ENCODE measurements around the gene RAN. TPM values are rescaled to one million over a fixed set of nuclear protein-coding genes. Genes with fewer than 3 reads are reported as not detected.
A peak's percentile ranks its signal among the peaks of the same experiment; 100 is the strongest.

RAN gene
- total RNA-seq, 1 donor from 2014 or later: 471 TPM

DNA sequence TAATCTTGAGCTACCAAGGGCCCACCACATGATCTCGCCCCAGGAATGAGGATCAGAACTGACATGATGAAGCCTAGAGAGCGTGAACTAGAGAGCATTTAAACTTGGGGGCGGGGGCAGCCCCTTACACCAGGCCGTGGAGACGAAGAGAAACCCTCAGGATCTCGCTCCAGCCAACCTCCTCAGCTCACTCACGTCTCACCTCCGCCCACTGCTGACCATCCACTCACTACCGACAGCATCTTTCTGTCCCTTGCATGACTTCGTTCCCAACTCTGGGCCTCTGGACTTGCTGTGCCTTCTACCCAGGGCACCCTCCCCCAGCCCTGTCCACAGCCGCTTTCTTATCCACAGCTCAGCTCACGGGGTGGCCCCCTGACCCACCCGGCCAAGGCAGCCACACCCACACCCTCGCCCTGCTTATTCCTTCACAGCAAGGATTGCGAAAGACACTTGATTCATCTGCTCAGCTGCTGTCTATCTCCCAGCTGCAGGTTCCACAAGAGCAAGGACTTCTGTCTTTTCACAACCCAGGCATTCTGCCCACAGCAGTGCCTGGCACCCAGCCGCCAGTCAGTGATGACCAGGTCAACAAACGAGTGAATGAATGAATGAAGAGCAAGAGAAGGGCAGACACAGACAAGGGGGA is 39.2 kb upstream of the RAN start:
- Mint-ChIP-seq H3K27ac (ENCODE audit: unreplicated experiment) (peak overlapping the region; percentile 43), H3K36me3 (ENCODE audit: unreplicated experiment) (peaks cover 2% of the 10 kb centered on the region), H3K4me3 (ENCODE audit: unreplicated experiment) (no peak overlapping the region), H3K4me1 (ENCODE audit: unreplicated experiment) (peaks cover 57% of the 10 kb centered on the region), H3K27me3 (ENCODE audit: unreplicated experiment) (no peaks in the 10 kb centered on the region), H3K9me3 (ENCODE audit: unreplicated experiment) (no peaks in the 10 kb centered on the region)
- TF ChIP-seq, protein P1, sequence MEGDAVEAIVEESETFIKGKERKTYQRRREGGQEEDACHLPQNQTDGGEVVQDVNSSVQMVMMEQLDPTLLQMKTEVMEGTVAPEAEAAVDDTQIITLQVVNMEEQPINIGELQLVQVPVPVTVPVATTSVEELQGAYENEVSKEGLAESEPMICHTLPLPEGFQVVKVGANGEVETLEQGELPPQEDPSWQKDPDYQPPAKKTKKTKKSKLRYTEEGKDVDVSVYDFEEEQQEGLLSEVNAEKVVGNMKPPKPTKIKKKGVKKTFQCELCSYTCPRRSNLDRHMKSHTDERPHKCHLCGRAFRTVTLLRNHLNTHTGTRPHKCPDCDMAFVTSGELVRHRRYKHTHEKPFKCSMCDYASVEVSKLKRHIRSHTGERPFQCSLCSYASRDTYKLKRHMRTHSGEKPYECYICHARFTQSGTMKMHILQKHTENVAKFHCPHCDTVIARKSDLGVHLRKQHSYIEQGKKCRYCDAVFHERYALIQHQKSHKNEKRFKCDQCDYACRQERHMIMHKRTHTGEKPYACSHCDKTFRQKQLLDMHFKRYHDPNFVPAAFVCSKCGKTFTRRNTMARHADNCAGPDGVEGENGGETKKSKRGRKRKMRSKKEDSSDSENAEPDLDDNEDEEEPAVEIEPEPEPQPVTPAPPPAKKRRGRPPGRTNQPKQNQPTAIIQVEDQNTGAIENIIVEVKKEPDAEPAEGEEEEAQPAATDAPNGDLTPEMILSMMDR (IDR thresholded peaks at IDR 0.05): no peak
- no peak for DNase-seq (ENCODE audit: extremely low spot score, unreplicated experiment)

GRCh38 chr12:130835011-130835410 is 36.9 kb upstream of the RAN start:
- Mint-ChIP-seq H3K27me3 (ENCODE audit: unreplicated experiment) (no peaks in the 10 kb centered on the region), H3K4me1 (ENCODE audit: unreplicated experiment) (peaks cover 63% of the 10 kb centered on the region), H3K4me3 (ENCODE audit: unreplicated experiment) (no peak overlapping the region), H3K36me3 (ENCODE audit: unreplicated experiment) (peaks cover 2% of the 10 kb centered on the region), H3K27ac (ENCODE audit: unreplicated experiment) (no peak overlapping the region), H3K9me3 (ENCODE audit: unreplicated experiment) (no peaks in the 10 kb centered on the region)
- no peak for DNase-seq (ENCODE audit: extremely low spot score, unreplicated experiment)
- TF ChIP-seq, protein P1 (IDR thresholded peaks at IDR 0.05): no peak

DNA sequence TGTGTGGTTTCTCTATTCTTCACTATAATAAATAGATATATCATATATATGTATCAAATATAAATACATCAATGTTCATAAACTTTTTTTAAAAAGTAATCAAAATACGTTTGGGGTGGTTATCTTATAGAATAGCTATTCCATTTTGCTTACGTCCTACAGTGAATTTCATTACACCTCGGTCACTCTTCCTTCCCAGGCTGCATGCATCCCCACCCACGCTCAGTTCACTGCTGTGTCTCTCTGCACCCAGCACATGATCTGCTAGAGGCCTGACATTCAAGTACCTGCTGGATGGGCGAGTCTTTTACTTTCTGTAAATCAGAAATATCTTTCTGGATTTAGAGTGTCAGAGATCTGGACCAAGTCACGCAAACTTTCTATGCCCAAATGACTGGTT is 36.4 kb upstream of the RAN start:
- no peaks in the 10 kb centered on the region for H3K27me3 Mint-ChIP-seq (ENCODE audit: unreplicated experiment)
- H3K27ac Mint-ChIP-seq (ENCODE audit: unreplicated experiment): no peak overlapping the region
- H3K36me3 Mint-ChIP-seq (ENCODE audit: unreplicated experiment): peaks cover 2% of the 10 kb centered on the region
- no peak for DNase-seq (ENCODE audit: extremely low spot score, unreplicated experiment)
- TF ChIP-seq, protein P1 (IDR thresholded peaks at IDR 0.05): no peak
- H3K4me1 Mint-ChIP-seq (ENCODE audit: unreplicated experiment): peaks cover 59% of the 10 kb centered on the region
- no peaks in the 10 kb centered on the region for H3K9me3 Mint-ChIP-seq (ENCODE audit: unreplicated experiment)
- no peak overlapping the region for H3K4me3 Mint-ChIP-seq (ENCODE audit: unreplicated experiment)

DNA sequence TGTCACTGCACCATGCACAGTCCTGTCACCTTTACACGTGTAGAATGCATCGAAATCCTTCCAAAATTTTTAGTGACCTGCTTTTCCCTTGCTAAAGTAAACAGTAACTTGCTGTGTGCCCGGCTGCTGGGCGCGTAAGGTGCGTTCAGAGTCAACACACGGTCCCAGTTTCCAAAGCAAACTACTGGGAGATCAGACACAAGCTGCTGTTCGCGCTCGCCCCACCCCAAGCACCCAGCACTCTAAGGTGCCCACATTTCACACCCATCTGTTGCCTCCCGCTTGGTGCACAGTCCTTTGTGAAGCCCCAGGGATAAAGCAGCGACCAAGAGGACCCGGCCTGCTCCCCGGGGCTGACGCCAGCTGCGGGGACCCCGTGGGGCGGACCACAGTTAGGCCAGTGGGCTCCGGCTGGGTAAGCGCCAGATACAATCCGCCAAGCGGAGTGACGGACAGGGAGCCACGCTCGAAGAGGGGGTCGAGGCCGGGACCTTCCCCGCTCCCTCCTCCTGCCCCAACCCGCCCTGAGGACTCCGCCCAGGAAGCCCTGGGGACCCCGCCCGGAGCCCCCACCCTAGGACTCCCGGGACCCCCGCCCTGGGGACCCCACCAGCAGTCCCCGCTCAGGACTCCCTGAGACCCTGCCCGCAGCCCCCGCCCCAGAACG is 33.4 kb upstream of the RAN start:
- Mint-ChIP-seq H3K27me3 (ENCODE audit: unreplicated experiment) (no peaks in the 10 kb centered on the region), H3K4me3 (ENCODE audit: unreplicated experiment) (peak overlapping the region; percentile 83), H3K36me3 (ENCODE audit: unreplicated experiment) (peaks cover 2% of the 10 kb centered on the region), H3K4me1 (ENCODE audit: unreplicated experiment) (peaks cover 34% of the 10 kb centered on the region), H3K27ac (ENCODE audit: unreplicated experiment) (peak overlapping the region; percentile 13), H3K9me3 (ENCODE audit: unreplicated experiment) (no peaks in the 10 kb centered on the region)
- TF ChIP-seq, protein P1 (IDR thresholded peaks at IDR 0.05): no peak
- no peak for DNase-seq (ENCODE audit: extremely low spot score, unreplicated experiment)

GRCh38 chr12:130838951-130839769 is 32.7 kb upstream of the RAN start, which contains the start of gene STX2:
Gene STX2 (minus strand): TSS chr12:130839250. CDS start chr12:130839099, 151 bp downstream.
- H3K9me3 Mint-ChIP-seq (ENCODE audit: unreplicated experiment): no peaks in the 10 kb centered on the region
- H3K36me3 Mint-ChIP-seq (ENCODE audit: unreplicated experiment): peaks cover 1% of the 10 kb centered on the region
- H3K27me3 Mint-ChIP-seq (ENCODE audit: unreplicated experiment): no peaks in the 10 kb centered on the region
- H3K4me1 Mint-ChIP-seq (ENCODE audit: unreplicated experiment): peaks cover 31% of the 10 kb centered on the region
- TF ChIP-seq, protein P1 (IDR thresholded peaks at IDR 0.05): peak; percentile 25
- peak; percentile 98 for DNase-seq (ENCODE audit: extremely low spot score, unreplicated experiment)
- H3K4me3 Mint-ChIP-seq (ENCODE audit: unreplicated experiment): peak within 1 kb of the TSS; percentile 83
- peak within 1 kb of the TSS; percentile 13 for H3K27ac Mint-ChIP-seq (ENCODE audit: unreplicated experiment)

Measured in osteocyte (in vitro differentiated cells).